HL-60 (cell line): Measurements from ENCODE around the gene IL1RL1.

ENCODE experiments used
- GABPA ChIP-seq: IDR thresholded peaks from 2 replicates; pipeline ENCODE4 v1.6.1; 2012; ENCODE audit warnings: low read depth
- POLR2AphosphoS5 ChIP-seq: IDR thresholded peaks from 2 replicates; pipeline ENCODE4 v1.6.1; 2012; ENCODE audit warnings: low read depth
- REST ChIP-seq: IDR thresholded peaks from 2 replicates; pipeline ENCODE4 v1.6.1; 2012; ENCODE audit warnings: low read depth; ENCODE audit not compliant: insufficient replicate concordance

- TF ChIP-seq POLR2AphosphoS5: no peak
- TF ChIP-seq REST: no peak
- TF ChIP-seq GABPA: no peak
Observed at GRCh38 chr2:102342888-102343287, 31.5 kb downstream of the IL1RL1 start.
